HepG2 (cell line): Measurements from ENCODE around the gene TSC22D1.

Experiments used
- BHLHE40 ChIP-seq: IDR thresholded peaks from 2 replicates; pipeline ENCODE4 v1.6.1; 2011; ENCODE audit warnings: low read length, improper control_type of control experiment
- ZBTB26 ChIP-seq: IDR thresholded peaks from 2 replicates; pipeline ENCODE4 v1.6.1; 2016; ENCODE audit warnings: missing compliant biosample characterization, missing genetic modification reagents, borderline replicate concordance
- ZBTB7A ChIP-seq: sonication (generic); formaldehyde crosslinking; IDR thresholded peaks from 2 replicates; pipeline ENCODE4 v1.8.0; 2022; ENCODE audit warnings: mild to moderate bottlenecking, missing genetic modification reagents
- ZC3H4 ChIP-seq: sonication (generic); formaldehyde crosslinking; IDR thresholded peaks from 2 replicates; pipeline ENCODE4 v1.4.0; 2020; ENCODE audit warnings: missing genetic modification reagents, borderline replicate concordance
- ZNF207 ChIP-seq: fragments of 450-650 bp; IDR thresholded peaks from 2 replicates; pipeline ENCODE4 v1.6.1; 2016; ENCODE audit warnings: antibody characterized with exemption, borderline replicate concordance
- ZNF407 ChIP-seq: sonication (generic); formaldehyde crosslinking; IDR thresholded peaks from one replicate; pipeline ENCODE4 v1.5.1; 2020; ENCODE audit warnings: mild to moderate bottlenecking, missing genetic modification reagents; ENCODE audit errors: not compliant biosample characterization
- ZNF574 ChIP-seq: sonication (generic); formaldehyde crosslinking; IDR thresholded peaks from 2 replicates; pipeline ENCODE4 v1.4.0; 2020; ENCODE audit warnings: missing genetic modification reagents
- TF ChIP-seq, protein P1 (sequence below): IDR thresholded peaks from 2 replicates; pipeline ENCODE4 v1.6.1; 2012; ENCODE audit warnings: low read length, improper control_type of control experiment

DNA sequence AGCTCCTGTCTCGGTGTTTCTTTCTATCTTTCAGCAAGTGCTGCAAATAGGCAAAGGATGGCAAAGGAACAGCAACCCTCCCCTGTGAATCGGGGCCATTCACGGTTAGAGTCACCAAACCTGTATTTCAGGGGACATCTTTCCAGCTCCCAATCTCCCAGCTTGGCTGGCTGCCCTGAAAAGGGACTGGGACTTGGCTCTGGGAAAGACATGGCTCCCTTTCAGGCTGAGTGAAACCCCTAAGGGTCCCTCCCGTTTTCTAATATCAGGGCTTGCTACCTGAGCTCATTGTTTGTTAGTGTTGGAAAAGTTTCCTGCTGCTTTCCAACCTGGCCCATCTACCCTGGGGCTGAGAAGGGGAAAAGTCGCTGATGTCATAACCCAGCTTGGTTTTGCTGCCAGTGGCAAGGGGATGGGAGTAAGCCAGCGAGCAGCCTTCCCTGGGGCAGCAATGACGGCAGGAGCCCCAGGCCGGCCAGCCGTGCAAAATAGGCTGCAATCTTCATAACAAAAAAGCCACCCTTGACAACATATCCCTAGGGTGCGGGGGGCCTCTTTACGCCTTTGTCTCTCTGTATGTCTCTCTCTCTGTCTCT, 172.6 kb downstream of the TSC22D1 start:
- TF ChIP-seq ZBTB7A (CRISPR knock-in tag) (no peak), ZNF574 (CRISPR knock-in tag) (no peak), ZBTB26 (CRISPR knock-in tag) (no peak), ZC3H4 (CRISPR knock-in tag) (no peak), ZNF207 (no peak), ZNF407 (CRISPR knock-in tag) (no peak), BHLHE40 (no peak)
- TF ChIP-seq, protein P1, sequence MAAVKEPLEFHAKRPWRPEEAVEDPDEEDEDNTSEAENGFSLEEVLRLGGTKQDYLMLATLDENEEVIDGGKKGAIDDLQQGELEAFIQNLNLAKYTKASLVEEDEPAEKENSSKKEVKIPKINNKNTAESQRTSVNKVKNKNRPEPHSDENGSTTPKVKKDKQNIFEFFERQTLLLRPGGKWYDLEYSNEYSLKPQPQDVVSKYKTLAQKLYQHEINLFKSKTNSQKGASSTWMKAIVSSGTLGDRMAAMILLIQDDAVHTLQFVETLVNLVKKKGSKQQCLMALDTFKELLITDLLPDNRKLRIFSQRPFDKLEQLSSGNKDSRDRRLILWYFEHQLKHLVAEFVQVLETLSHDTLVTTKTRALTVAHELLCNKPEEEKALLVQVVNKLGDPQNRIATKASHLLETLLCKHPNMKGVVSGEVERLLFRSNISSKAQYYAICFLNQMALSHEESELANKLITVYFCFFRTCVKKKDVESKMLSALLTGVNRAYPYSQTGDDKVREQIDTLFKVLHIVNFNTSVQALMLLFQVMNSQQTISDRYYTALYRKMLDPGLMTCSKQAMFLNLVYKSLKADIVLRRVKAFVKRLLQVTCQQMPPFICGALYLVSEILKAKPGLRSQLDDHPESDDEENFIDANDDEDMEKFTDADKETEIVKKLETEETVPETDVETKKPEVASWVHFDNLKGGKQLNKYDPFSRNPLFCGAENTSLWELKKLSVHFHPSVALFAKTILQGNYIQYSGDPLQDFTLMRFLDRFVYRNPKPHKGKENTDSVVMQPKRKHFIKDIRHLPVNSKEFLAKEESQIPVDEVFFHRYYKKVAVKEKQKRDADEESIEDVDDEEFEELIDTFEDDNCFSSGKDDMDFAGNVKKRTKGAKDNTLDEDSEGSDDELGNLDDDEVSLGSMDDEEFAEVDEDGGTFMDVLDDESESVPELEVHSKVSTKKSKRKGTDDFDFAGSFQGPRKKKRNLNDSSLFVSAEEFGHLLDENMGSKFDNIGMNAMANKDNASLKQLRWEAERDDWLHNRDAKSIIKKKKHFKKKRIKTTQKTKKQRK: no peak
